NOMO-1 (cell line): ENCODE results near the gene ASB1.

Experiments used
- DNase-seq, 2 experiments: peaks; one replicate each; lab custom pipeline; 2025; ENCODE audit not compliant: unreplicated experiment in 2 of 2; lab: John Stamatoyannopoulos, UW

Gene ASB1

GRCh38 chr2:238464389-238464788 lies 37.7 kb downstream of the ASB1 start:
- no peak for DNase-seq

GRCh38 chr2:238465487-238466242 lies 38.9 kb downstream of the ASB1 start:
- DNase-seq, result no peak

GRCh38 chr2:238466243-238466756 lies 39.6 kb downstream of the ASB1 start:
- no peak for DNase-seq

- DNase-seq, result no peak
Measured at GRCh38 chr2:238467062-238467461, 40.3 kb downstream of the ASB1 start.

GRCh38 chr2:238467792-238468191 lies 41.1 kb downstream of the ASB1 start:
- no peak for DNase-seq

- DNase-seq, result no peak
Measured at GRCh38 chr2:238469155-238469554, 42.4 kb downstream of the ASB1 start.

- no peak for DNase-seq
Measured at GRCh38 chr2:238473014-238473413, 46.3 kb downstream of the ASB1 start.

- DNase-seq, result no peak
Measured at GRCh38 chr2:238473523-238473922, 46.8 kb downstream of the ASB1 start.

GRCh38 chr2:238475034-238475433 lies 48.3 kb downstream of the ASB1 start:
- DNase-seq, result no peak

- no peak for DNase-seq
Measured at GRCh38 chr2:238475566-238475965, 48.8 kb downstream of the ASB1 start.

GRCh38 chr2:238476258-238476657 lies 49.5 kb downstream of the ASB1 start:
- no peak for DNase-seq

- no peak for DNase-seq
Measured at GRCh38 chr2:238478216-238478615, 51.5 kb downstream of the ASB1 start.

- no peak for DNase-seq
Measured at GRCh38 chr2:238479847-238480246, 53.1 kb downstream of the ASB1 start.

- no peak for DNase-seq
Measured at GRCh38 chr2:238483021-238483420, 56.3 kb downstream of the ASB1 start.

GRCh38 chr2:238483656-238484055 lies 56.9 kb downstream of the ASB1 start:
- no peak for DNase-seq

- no peak for DNase-seq
Measured at GRCh38 chr2:238484522-238485452, 58.1 kb downstream of the ASB1 start.

GRCh38 chr2:238486123-238486848 lies 59.6 kb downstream of the ASB1 start:
- no peak for DNase-seq

GRCh38 chr2:238487134-238487533 lies 60.4 kb downstream of the ASB1 start:
- no peak for DNase-seq

- DNase-seq, result no peak
Measured at GRCh38 chr2:238487652-238488346, 61.1 kb downstream of the ASB1 start.

GRCh38 chr2:238488347-238488826 lies 61.7 kb downstream of the ASB1 start:
- no peak for DNase-seq
